ENCODE results near the gene DDX10.

DNA sequence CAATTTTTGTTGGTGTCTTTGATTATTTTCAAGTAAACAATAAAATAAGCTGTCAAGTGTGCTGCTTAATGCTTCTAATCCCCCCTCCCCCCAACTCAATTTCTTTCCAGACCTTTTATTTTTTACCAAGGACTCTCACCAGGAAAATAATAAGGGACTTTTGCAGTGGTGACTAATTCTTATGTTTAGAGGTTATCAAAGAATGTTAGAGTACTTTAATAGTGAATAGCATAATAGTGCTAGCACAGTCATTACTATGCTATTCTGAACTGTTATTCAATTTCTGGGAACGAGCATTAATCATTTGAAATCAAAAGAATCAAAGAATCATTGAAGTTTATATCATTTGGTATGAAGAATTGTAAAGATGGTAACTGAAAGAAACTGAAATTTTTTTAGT, 251.4 kb downstream of the DDX10 start:
- TF ChIP-seq POLR2AphosphoS5 (IDR thresholded peaks at IDR 0.05; ENCODE audit: borderline replicate concordance, low read depth, low read length) (no peak), EZH2 (IDR thresholded peaks at IDR 0.05) (no peak)
